ACC112 (cell line): ENCODE data around the gene PACSIN1.
"Not testable (repeated sequence)": the region's sequence is repeated elsewhere in the genome, so short reads cannot be mapped to it uniquely, and the experiment has no call there.

ENCODE experiments used
- H2AFZ ChIP-seq: fragments of 200-600 bp; sonication (generic); one replicate; pipeline ENCODE4 v1.6.0; 2017; ENCODE audit warnings: antibody characterized with exemption, low read length; ENCODE audit not compliant: unreplicated experiment
- H3K27ac ChIP-seq: fragments of 200-600 bp; sonication (generic); 2 replicates; pipeline ENCODE4 v1.5.1; 2014; ENCODE audit warnings: low read depth, mild to moderate bottlenecking, antibody characterized with exemption, low read length, moderate library complexity
- H3K27me3 ChIP-seq: fragments of 200-600 bp; sonication (generic); 2 replicates; pipeline ENCODE4 v1.6.1; 2014; ENCODE audit warnings: mild to moderate bottlenecking, antibody characterized with exemption, low read length, moderate library complexity, mixed read lengths; ENCODE audit not compliant: insufficient read depth
- H3K36me3 ChIP-seq: fragments of 200-600 bp; sonication (generic); 2 replicates; pipeline ENCODE4 v1.6.1; 2016; ENCODE audit warnings: mild to moderate bottlenecking, antibody characterized with exemption, low read length, moderate library complexity, mixed read lengths; ENCODE audit not compliant: insufficient read depth
- H3K4me1 ChIP-seq: fragments of 200-600 bp; sonication (generic); one replicate; pipeline ENCODE4 v1.6.1; 2016; ENCODE audit warnings: low read length, mixed read lengths; ENCODE audit not compliant: insufficient read depth, unreplicated experiment, control insufficient read depth
- H3K4me3 ChIP-seq: fragments of 200-600 bp; sonication (generic); 2 replicates; pipeline ENCODE4 v1.5.1; 2014; ENCODE audit warnings: mild to moderate bottlenecking, low read depth, low read length
- H3K79me2 ChIP-seq: fragments of 200-600 bp; sonication (generic); one replicate; pipeline ENCODE4 v1.6.0; 2016; ENCODE audit warnings: low read length; ENCODE audit not compliant: control insufficient read depth, unreplicated experiment, insufficient read depth

The PACSIN1 gene

DNA sequence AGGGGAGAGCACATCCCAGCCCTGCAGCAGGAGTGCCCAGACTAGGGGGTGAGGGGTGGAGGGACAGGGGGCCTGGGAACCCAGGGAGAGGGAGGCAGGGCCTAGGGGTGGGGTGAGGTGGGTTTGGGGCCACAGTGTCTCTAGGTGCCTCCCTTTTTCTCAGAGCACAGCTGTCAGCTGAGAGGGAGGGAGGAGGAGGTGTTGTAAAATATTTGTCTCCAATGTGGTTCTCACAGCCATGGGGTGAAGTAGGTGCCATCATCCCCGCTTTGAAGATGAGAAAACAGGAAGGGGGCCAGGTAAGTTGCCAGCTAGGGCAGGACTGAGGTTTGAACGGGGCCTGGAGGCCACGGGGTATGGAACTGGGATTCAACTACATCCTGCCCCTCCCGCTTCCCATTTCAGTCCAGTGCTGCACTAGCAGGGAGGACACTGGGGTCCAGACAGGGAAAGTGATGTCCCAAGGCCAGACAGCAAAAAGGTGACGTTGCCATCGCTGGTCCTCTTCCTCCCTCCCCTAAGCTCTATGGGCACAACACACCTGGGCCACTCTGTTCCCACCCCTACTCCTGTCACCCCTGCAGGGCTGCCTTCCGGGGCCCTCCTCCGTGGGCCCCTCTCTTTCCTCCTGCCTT lies 20.3 kb downstream of the PACSIN1 start:
- no peaks in the 10 kb centered on the region for H3K79me2 ChIP-seq
- H2AFZ ChIP-seq, result no peak overlapping the region
- H3K27me3 ChIP-seq, result no peaks in the 10 kb centered on the region
- H3K36me3 ChIP-seq, result no peaks in the 10 kb centered on the region
- H3K4me1 ChIP-seq, result peaks cover 2% of the 10 kb centered on the region
- H3K4me3 ChIP-seq, result no peak overlapping the region
- H3K27ac ChIP-seq, result no peak overlapping the region

GRCh38 chr6:34486886-34487285 lies 21.0 kb downstream of the PACSIN1 start:
- H3K4me3 ChIP-seq, H3K27ac ChIP-seq, H3K79me2 ChIP-seq, H3K36me3 ChIP-seq, H3K27me3 ChIP-seq, H2AFZ ChIP-seq, H3K4me1 ChIP-seq: not testable (repeated sequence)

GRCh38 chr6:34487536-34487935 lies 21.7 kb downstream of the PACSIN1 start:
- Histone ChIP-seq H2AFZ (no peak overlapping the region), H3K4me1 (peaks cover 4% of the 10 kb centered on the region), H3K4me3 (no peak overlapping the region), H3K27ac (no peak overlapping the region), H3K79me2 (no peaks in the 10 kb centered on the region), H3K36me3 (no peaks in the 10 kb centered on the region), H3K27me3 (no peaks in the 10 kb centered on the region)

GRCh38 chr6:34489207-34489805 lies 23.4 kb downstream of the PACSIN1 start:
- Histone ChIP-seq H3K27me3 (no peaks in the 10 kb centered on the region), H3K4me1 (peaks cover 4% of the 10 kb centered on the region), H2AFZ (no peak overlapping the region), H3K36me3 (no peaks in the 10 kb centered on the region), H3K4me3 (no peak overlapping the region), H3K27ac (no peak overlapping the region), H3K79me2 (no peaks in the 10 kb centered on the region)

- Histone ChIP-seq H3K79me2 (no peaks in the 10 kb centered on the region), H2AFZ (no peak overlapping the region), H3K27me3 (no peaks in the 10 kb centered on the region), H3K27ac (no peak overlapping the region), H3K4me1 (peaks cover 4% of the 10 kb centered on the region), H3K36me3 (no peaks in the 10 kb centered on the region), H3K4me3 (no peak overlapping the region)
These were observed 24.7 kb downstream of the PACSIN1 start for GRCh38 chr6:34490390-34491090.

DNA sequence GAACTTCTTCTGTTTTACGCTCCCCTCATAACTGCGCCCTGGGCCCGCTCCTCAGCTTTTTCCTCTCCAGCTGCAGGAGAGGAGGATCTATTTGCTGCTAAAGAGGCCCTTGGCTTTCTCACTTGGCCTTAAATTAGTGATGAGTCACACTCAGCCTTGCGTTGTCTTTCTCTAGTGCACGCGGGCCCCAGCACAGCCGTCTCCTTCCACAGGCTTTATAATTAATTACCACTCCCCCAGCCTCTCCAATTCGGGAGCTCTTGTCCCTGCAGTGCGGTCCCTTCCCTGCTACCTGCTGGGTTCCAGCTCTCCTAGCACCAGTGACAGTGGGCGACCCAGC lies 25.2 kb downstream of the PACSIN1 start:
- H2AFZ ChIP-seq, result peak overlapping the region; percentile 68
- H3K27me3 ChIP-seq, result peaks cover 4% of the 10 kb centered on the region; the same call in 1 of the 2 replicates
- no peak overlapping the region for H3K4me3 ChIP-seq
- H3K27ac ChIP-seq, result no peak overlapping the region
- H3K4me1 ChIP-seq, result peaks cover 4% of the 10 kb centered on the region
- H3K79me2 ChIP-seq, result no peaks in the 10 kb centered on the region
- H3K36me3 ChIP-seq, result no peaks in the 10 kb centered on the region

DNA sequence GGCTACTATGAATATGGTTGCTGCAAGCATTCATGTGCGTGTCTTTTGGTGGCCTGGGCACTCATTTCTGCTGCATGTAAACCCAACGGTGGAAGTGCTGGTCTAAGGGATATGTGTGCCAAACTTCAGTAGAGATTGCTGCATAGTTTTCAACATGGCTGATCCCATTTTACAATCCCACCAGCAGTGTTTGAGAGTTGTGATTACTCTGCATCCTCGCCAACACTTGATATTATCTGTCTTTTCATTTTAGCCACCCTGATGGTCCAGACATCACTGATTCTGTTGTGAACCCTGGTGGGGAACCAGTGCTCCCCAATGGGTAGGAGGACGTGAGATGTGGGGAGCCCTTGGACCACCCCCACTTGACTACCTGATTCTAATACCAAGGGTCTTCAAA lies 27.5 kb downstream of the PACSIN1 start:
- no peak overlapping the region for H3K4me3 ChIP-seq
- no peak overlapping the region for H2AFZ ChIP-seq
- no peak overlapping the region for H3K27ac ChIP-seq
- no peaks in the 10 kb centered on the region for H3K79me2 ChIP-seq
- no peaks in the 10 kb centered on the region for H3K36me3 ChIP-seq
- peaks cover 4% of the 10 kb centered on the region for H3K4me1 ChIP-seq
- peaks cover 10% of the 10 kb centered on the region; the same call in 1 of the 2 replicates for H3K27me3 ChIP-seq

DNA sequence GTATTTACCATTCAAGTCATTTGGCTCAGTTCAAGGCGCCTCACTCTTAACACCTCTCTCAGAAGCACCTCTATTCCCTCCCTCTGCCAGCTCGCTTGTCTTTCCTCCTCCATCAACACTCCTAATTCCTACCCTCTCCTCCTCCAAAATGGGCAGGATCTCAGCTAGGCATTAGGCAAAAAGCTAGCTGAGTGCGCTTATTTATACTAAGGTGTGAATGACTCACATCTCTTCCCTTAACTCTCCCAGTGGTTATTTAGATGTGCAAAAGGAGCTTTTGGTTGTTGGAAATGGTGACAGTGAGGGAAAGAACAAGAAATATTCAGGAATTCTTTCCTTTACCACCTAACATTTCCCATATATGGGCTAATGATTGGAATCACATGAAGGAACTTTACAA lies 29.1 kb downstream of the PACSIN1 start:
- H2AFZ ChIP-seq, result no peak overlapping the region
- no peaks in the 10 kb centered on the region for H3K79me2 ChIP-seq
- H3K27me3 ChIP-seq, result peaks cover 10% of the 10 kb centered on the region; the same call in 1 of the 2 replicates
- H3K4me1 ChIP-seq, result peaks cover 4% of the 10 kb centered on the region
- no peak overlapping the region for H3K27ac ChIP-seq
- H3K4me3 ChIP-seq, result no peak overlapping the region
- H3K36me3 ChIP-seq, result no peaks in the 10 kb centered on the region

DNA sequence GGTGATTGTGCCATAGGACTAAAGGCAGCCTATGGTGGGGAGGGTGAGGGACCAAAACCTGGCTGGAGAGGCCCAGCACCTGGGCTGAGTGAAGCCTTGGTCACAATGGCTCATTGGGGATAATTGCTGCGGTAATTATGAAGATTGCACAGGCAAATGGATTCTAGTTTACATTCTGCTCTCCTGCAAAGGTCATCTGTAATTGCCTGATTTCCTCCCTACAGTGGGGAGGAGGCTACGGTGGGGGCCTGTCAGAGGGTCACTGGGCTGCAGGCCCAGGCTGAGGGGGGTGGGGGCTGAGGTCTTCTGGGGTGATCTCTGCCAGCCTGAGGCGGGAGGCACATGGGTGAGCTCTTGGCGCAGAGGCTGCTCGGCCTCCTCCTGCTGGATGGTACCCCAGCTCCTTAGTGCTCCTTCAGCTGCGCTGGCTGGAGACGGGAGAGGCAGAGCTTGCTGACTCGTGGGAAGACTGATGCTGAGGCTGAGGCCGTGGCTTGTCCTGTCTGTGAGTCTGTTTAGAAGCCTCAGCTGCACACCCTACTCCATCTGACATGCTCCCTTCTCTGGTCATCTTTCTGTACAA lies 30.3 kb downstream of the PACSIN1 start:
- H2AFZ ChIP-seq, result no peak overlapping the region
- no peak overlapping the region for H3K27ac ChIP-seq
- H3K27me3 ChIP-seq, result peaks cover 14% of the 10 kb centered on the region; the same call in 1 of the 2 replicates
- H3K79me2 ChIP-seq, result no peaks in the 10 kb centered on the region
- no peak overlapping the region for H3K4me3 ChIP-seq
- H3K36me3 ChIP-seq, result no peaks in the 10 kb centered on the region
- peaks cover 2% of the 10 kb centered on the region for H3K4me1 ChIP-seq

GRCh38 chr6:34497411-34497810 lies 31.5 kb downstream of the PACSIN1 start:
- no peaks in the 10 kb centered on the region for H3K36me3 ChIP-seq
- H3K4me3 ChIP-seq, result no peak overlapping the region
- no peaks in the 10 kb centered on the region for H3K79me2 ChIP-seq
- H3K27ac ChIP-seq, result no peak overlapping the region
- no peaks in the 10 kb centered on the region for H3K4me1 ChIP-seq
- H2AFZ ChIP-seq, result no peak overlapping the region
- peaks cover 14% of the 10 kb centered on the region; the same call in 1 of the 2 replicates for H3K27me3 ChIP-seq
